SK-N-SH (cell line): ENCODE measurements around the gene GRM1. TPM values are rescaled to one million over a fixed set of nuclear protein-coding genes. Genes with fewer than 3 reads are reported as not detected.

ENCODE experiments used
- CTCF ChIA-PET: fragments of 300-600, 350-600 bp; formaldehyde crosslinking; extraction: SDS; loops from one replicate; lab custom pipeline; 2021; lab: Yijun Ruan, JAX
- POLR2A ChIA-PET: fragments of 350-600 bp; sonication (Branson Sonifier 250); formaldehyde crosslinking; extraction: SDS; loops from one replicate; lab custom pipeline; 2020; ENCODE audit warnings: antibody characterized with exemption, inconsistent platforms; lab: Yijun Ruan, JAX
- DNase-seq: peaks from one replicate; pipeline ENCODE4 v3.0.0; 2012
- H2AFZ ChIP-seq: fragments of 200-600 bp; sonication (generic); 2 replicates; pipeline ENCODE4 v1.8.1; 2016; ENCODE audit warnings: antibody characterized with exemption, mild to moderate bottlenecking, low read depth
- H3F3A ChIP-seq: fragments of 200-600 bp; sonication (generic); replicated peaks from 2 replicates; pipeline ENCODE3; 2016; ENCODE audit warnings: antibody characterized with exemption, mild to moderate bottlenecking; ENCODE audit not compliant: insufficient read depth
- H3K27ac ChIP-seq, 2 experiments: fragments of 200-500 bp in 1 of 2; fragments of 200-600 bp in 1 of 2; sonication (Bioruptor generic) in 1 of 2; sonication (generic), shearing (Covaris generic) in 1 of 2; 2 replicates each; pipeline versions ENCODE4 v1.5.1 to v1.6.1; 2014 to 2016; ENCODE audit warnings: low read depth in 2 of 2, inconsistent platforms in 1 of 2, low read length in 1 of 2, mild to moderate bottlenecking in 1 of 2, mixed read lengths in 1 of 2
- H3K27me3 ChIP-seq: fragments of 200-600 bp; sonication (generic), shearing (Covaris generic); 2 replicates; pipeline ENCODE4 v1.6.1; 2016; ENCODE audit warnings: mixed run types; ENCODE audit not compliant: insufficient read depth
- H3K36me3 ChIP-seq, 2 experiments: fragments of 200-500 bp in 1 of 2; fragments of 200-600 bp in 1 of 2; sonication (Bioruptor generic) in 1 of 2; sonication (generic) in 1 of 2; replicated peaks in 1 of 2; 2 replicates each; pipeline versions ENCODE3 to v1.5.1; 2014 to 2016; ENCODE audit warnings: low read length in 1 of 2, mild to moderate bottlenecking in 1 of 2; ENCODE audit not compliant: insufficient read depth in 2 of 2, control insufficient read depth in 1 of 2
- H3K4me1 ChIP-seq, 2 experiments: fragments of 200-500 bp in 1 of 2; fragments of 200-600 bp in 1 of 2; sonication (Bioruptor generic) in 1 of 2; sonication (generic), shearing (Covaris generic) in 1 of 2; 2 replicates each; pipeline versions ENCODE4 v1.5.1 to v1.6.1; 2014 to 2016; ENCODE audit warnings: low read depth in 1 of 2, low read length in 1 of 2, mixed run types in 1 of 2; ENCODE audit not compliant: insufficient read depth in 2 of 2, control insufficient read depth in 1 of 2
- H3K4me2 ChIP-seq: fragments of 200-600 bp; sonication (generic), shearing (Covaris generic); 2 replicates; pipeline ENCODE4 v1.6.1; 2017; ENCODE audit warnings: mixed run types
- H3K4me3 ChIP-seq, 2 experiments: fragments of 200-500 bp in 1 of 2; fragments of 200-600 bp in 1 of 2; sonication (Bioruptor generic) in 1 of 2; sonication (generic), shearing (Covaris generic) in 1 of 2; 2 replicates each; pipeline versions ENCODE4 v1.5.1 to v1.8.1; 2014 to 2016; ENCODE audit warnings: low read depth in 2 of 2, inconsistent platforms in 1 of 2, low read length in 1 of 2, mild to moderate bottlenecking in 1 of 2, mixed read lengths in 1 of 2, moderate library complexity in 1 of 2
- H3K79me2 ChIP-seq: fragments of 200-600 bp; sonication (generic); 2 replicates; pipeline ENCODE4 v1.8.1; 2017; ENCODE audit warnings: mild to moderate bottlenecking; ENCODE audit not compliant: insufficient read depth
- H3K9ac ChIP-seq: fragments of 200-600 bp; sonication (generic); 2 replicates; pipeline ENCODE4 v1.6.1; 2017; ENCODE audit warnings: mixed run types
- H3K9me2 ChIP-seq: fragments of 200-600 bp; sonication (generic); 2 replicates; pipeline ENCODE4 v1.6.1; 2017; ENCODE audit warnings: mixed run types
- H3K9me3 ChIP-seq: fragments of 200-600 bp; sonication (generic); 2 replicates; pipeline ENCODE4 v1.6.1; 2017; ENCODE audit warnings: mixed run types, mild to moderate bottlenecking, moderate library complexity
- H4K20me1 ChIP-seq: fragments of 200-600 bp; sonication (generic); 2 replicates; pipeline ENCODE4 v1.6.1; 2017; ENCODE audit warnings: mild to moderate bottlenecking, mixed run types; ENCODE audit not compliant: insufficient read depth
- CHD2 ChIP-seq: fragments of 150-350 bp; IDR thresholded peaks from 2 replicates; pipeline ENCODE4 v1.6.1; 2018; ENCODE audit warnings: low read length; ENCODE audit not compliant: partially characterized antibody
- CTCF ChIP-seq: fragments of 200-600 bp; sonication (generic); IDR thresholded peaks from 2 replicates; pipeline ENCODE4 v1.6.1; 2017; ENCODE audit warnings: antibody characterized with exemption, mild to moderate bottlenecking, moderate library complexity
- EZH2phosphoT487 ChIP-seq: fragments of 200-600 bp; sonication (generic); IDR thresholded peaks from 2 replicates; pipeline ENCODE4 v1.6.1; 2017; ENCODE audit warnings: low read depth, mixed run types, mild to moderate bottlenecking, antibody characterized with exemption, moderate library complexity, borderline replicate concordance
- GABPA ChIP-seq: IDR thresholded peaks from 2 replicates; pipeline ENCODE4 v1.4.0; 2012; ENCODE audit warnings: low read depth, mild to moderate bottlenecking
- GATA2 ChIP-seq: sonication (generic); formaldehyde crosslinking; IDR thresholded peaks from 2 replicates; pipeline ENCODE4 v1.5.0; 2020; ENCODE audit warnings: mild to moderate bottlenecking, missing genetic modification reagents
- JUND ChIP-seq: IDR thresholded peaks from 2 replicates; pipeline ENCODE4 v1.4.0; 2012
- MAX ChIP-seq: IDR thresholded peaks from 2 replicates; pipeline ENCODE4 v1.4.0; 2012; ENCODE audit warnings: low read depth
- NFIC ChIP-seq: IDR thresholded peaks from 2 replicates; pipeline ENCODE4 v1.4.0; 2012; ENCODE audit warnings: borderline replicate concordance
- NRF1 ChIP-seq: IDR thresholded peaks from 2 replicates; pipeline ENCODE4 v1.6.1; 2012; ENCODE audit warnings: low read depth, mild to moderate bottlenecking, low read length
- PBX3 ChIP-seq: IDR thresholded peaks from 2 replicates; pipeline ENCODE4; 2012
- REST ChIP-seq: IDR thresholded peaks from 2 replicates; pipeline ENCODE4 v1.6.1; 2012; ENCODE audit warnings: mild to moderate bottlenecking, low read depth, low read length, moderate library complexity
- RXRA ChIP-seq: IDR thresholded peaks from 2 replicates; pipeline ENCODE4 v1.4.0; 2012; ENCODE audit warnings: low read depth, mild to moderate bottlenecking, borderline replicate concordance
- SMC3 ChIP-seq: IDR thresholded peaks from 2 replicates; pipeline ENCODE4 v1.6.1; 2012; ENCODE audit warnings: low read depth, low read length, improper control_type of control experiment
- TAF1 ChIP-seq: IDR thresholded peaks from 2 replicates; pipeline ENCODE4 v1.6.1; 2012; ENCODE audit warnings: low read depth, mild to moderate bottlenecking, low read length, moderate library complexity, borderline replicate concordance
- TCF12 ChIP-seq: IDR thresholded peaks from 2 replicates; pipeline ENCODE4 v1.4.0; 2012
- USF1 ChIP-seq: IDR thresholded peaks from 2 replicates; pipeline ENCODE4 v1.4.0; 2012; ENCODE audit warnings: low read depth, borderline replicate concordance
- USF2 ChIP-seq: fragments of 150-350 bp; IDR thresholded peaks from 2 replicates; pipeline ENCODE4 v1.6.1; 2017; ENCODE audit warnings: antibody characterized with exemption, low read length, low read depth, borderline replicate concordance
- WGBS: methylation state at CpG from one replicate; pipeline ENCODE4 v1.1.6; 2017; ENCODE audit warnings: low lambda C conversion rate; 5-methylcytosine and 5-hydroxymethylcytosine counted together
- polyA plus RNA-seq, 3 experiments: library from polyadenylated mRNA; depleted of rRNA; stranded (reverse); fragments of >200 nt; gene quantifications; 2 replicates each; pipeline ENCODE4 v1.2.3, GENCODE V29; 2012

The GRM1 gene
- polyA plus RNA-seq, 1 of the 3 experiments (the other 2 are of a cell fraction): 0.05 TPM

- Histone ChIP-seq H3K79me2 (no peaks in the 10 kb centered on the region), H3K27me3 (no peaks in the 10 kb centered on the region), H4K20me1 (no peaks in the 10 kb centered on the region), H3K9me3 (no peaks in the 10 kb centered on the region), H3K36me3 (no peaks in the 10 kb centered on the region), H3K4me2 (no peak overlapping the region), H3K9me2 (no peaks in the 10 kb centered on the region), H2AFZ (no peak overlapping the region), H3K27ac (no peak overlapping the region), H3K9ac (no peak overlapping the region), H3F3A (peaks cover 24% of the 10 kb centered on the region), H3K4me3 (no peak overlapping the region), H3K4me1 (peaks cover 0 to 11% of the 10 kb centered on the region in 2 experiments; a peak in 3 of 4 replicates)
- TF ChIP-seq CHD2: no peak
- TF ChIP-seq USF2: no peak
- TF ChIP-seq NRF1: no peak
- no peak for TF ChIP-seq CTCF
- TF ChIP-seq TAF1: no peak
- no peak for TF ChIP-seq EZH2phosphoT487
- no peak for TF ChIP-seq NFIC
- TF ChIP-seq USF1: no peak
- no peak for TF ChIP-seq RXRA
- TF ChIP-seq SMC3: no peak
- TF ChIP-seq PBX3: no peak
- no peak for TF ChIP-seq JUND
- TF ChIP-seq REST: no peak
- TF ChIP-seq MAX: no peak
- no peak for TF ChIP-seq TCF12
- no peak for TF ChIP-seq GATA2 (CRISPR knock-in tag)
- no peak for TF ChIP-seq GABPA
- CTCF ChIA-PET: no interaction called here
- 66% methylated on average over 3 of the region's 3 CpGs for WGBS
- POLR2A ChIA-PET: no interaction called here
- DNase-seq: no peak
Measured at GRCh38 chr6:146354451-146354850, 325.6 kb downstream of the GRM1 start.
